ENCODE results near the gene NAT8L.

The NAT8L gene

DNA sequence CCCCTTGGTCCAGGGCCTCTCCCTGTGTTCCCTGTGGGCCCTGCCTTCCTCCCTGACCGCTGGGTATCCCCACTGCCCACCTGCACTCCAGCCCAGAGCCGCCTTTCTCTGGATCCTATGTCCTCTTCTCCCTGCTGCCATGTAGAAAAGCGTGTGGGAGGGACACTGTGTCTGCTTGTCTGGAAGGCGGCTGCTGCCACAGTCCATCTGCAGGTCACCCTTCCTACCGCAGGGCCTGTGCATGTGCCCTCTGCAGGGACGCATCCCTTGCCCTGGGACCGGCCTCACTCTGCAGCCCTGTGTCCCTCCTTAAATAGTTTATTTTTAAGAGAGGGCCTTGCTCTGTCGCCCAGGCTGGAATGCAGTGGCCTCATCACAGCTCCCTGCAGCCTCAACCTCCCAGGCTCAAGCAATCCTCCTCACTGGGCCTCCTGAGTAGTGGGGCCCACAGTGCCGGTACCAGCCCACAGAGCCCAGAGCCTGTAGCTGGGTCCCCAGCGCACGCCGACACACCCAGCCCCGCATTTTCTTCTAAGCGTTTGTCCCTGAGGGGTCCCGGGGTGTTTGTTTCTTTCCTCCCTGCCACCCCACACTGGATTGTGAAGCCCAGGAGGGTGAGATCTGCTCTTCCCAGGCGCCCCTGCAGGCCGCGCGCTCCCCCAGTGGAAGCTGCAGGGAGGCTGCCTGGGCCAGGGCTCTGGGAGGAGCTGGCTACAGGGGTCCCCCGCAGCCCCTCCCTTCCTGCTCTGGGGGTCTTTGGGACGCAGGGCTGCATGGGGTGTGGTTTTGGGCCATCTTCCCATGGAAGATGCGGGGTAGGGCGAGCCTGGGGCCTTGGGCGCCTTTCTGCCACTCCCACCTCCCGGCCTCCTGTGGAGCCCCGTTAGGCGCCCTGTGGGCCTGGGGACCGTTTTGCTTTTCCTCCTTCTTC, 12.8 kb upstream of the NAT8L start:
- DNase-seq: no peak

DNA sequence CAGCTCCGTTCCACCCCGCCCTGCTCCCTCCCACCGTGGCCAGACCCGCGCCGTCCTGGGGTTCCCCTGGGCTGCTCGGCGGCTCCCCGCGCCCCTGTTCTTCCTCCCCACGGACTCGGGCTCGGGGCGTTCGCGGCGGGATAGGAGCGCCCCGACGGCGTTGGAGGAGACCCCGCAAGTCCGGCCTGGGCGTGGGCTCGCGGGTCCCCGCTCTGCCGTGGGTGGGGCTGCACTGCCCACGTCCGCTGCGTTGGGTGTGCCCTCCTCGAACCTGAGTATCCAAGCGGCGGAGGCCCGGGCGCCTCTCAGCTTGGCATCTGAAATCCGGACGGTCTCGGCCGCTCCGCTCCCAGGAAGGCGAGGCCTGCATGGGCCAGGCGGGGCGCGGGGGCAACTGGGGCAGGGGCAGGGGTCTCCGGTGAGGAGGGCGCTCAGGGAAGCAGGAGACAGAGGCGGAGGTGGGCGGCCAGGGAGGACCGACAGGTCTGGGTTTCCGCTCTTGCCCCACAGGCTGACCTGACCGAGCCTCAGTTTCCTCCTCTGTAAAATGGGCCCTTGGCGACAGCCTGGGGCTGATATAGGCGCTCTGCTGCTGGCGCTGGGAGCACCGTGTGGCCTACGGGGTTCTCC, 12.0 kb upstream of the NAT8L start:
- no peak for DNase-seq

DNA sequence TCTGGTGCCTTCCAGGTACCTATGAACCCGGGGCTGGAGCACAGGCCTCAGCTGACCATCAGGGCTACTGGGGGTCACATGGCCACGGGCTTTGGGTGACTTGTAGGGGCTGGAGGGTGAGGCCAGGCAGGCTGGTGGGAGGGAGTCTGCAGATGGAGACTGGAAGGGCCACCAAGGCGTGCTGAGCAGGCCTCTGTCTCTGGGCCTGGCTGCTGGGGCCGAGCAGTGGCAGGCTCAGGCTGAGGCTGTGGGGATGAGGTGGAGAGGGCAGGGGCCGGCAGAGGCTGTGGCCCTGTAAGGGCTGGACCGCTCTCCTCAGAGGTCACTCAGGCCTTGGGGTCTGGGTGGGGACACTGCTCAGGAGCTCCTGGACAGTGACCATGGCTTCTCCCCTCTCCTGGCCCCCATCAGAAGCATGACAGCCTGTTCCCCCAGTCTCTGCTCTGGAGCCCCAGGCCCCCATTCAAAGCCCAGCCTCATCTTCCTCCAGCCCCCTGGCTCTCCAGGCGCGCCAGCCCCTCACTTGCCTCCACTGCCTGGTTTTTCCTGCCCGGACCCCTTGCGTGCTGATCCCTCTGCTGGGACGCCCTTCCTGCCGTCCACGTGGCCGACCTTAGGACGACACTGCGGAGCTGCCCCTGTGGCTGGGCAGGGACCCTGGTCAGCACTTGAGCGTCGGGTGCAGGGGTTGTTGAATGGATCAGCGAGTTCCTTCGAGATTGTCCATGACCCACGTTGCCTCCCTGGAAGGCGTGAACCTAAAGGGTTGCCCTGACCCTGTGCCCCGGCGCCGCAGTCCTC, 11.1 kb upstream of the NAT8L start:
- DNase-seq: no peak

DNA sequence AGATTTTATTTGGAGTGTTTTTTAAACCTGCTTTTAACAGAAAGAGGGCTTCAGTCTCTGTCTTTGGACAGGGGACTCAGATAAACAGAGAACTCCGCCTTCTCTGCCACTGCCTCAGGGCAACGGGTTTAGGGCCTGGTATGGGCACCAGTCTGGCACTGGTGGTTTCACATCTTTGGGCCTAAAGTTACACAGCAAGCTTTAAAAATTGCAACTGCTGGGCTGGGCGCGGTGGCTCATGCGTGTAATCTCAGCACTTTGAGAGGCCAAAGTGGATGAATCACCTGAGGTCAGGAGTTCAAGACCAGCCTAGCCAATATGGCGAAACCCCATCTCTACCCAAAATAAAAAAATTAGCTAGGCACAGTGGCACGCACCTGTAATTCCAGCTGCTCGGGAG, 10.3 kb upstream of the NAT8L start:
- DNase-seq: no peak

DNA sequence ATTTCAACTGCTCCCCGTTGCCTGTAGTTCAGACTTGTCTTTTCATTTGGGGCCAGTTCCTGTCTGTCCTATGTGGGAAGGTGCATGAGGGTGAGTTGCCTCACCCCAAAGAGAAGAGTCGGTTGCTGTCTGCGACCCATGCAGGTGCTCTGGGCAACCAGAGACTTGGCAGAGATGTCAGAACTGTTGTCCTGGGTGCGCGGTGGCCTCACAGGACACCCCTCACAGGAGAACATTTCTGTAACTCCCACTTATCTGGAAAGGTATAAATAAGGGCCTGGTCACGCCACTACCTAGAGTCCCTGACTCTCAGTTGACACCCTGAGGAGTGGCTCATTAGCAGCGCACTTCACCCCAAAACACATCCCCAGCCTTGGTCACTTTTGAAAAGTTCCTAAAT, 9.7 kb upstream of the NAT8L start:
- no peak for DNase-seq

DNA sequence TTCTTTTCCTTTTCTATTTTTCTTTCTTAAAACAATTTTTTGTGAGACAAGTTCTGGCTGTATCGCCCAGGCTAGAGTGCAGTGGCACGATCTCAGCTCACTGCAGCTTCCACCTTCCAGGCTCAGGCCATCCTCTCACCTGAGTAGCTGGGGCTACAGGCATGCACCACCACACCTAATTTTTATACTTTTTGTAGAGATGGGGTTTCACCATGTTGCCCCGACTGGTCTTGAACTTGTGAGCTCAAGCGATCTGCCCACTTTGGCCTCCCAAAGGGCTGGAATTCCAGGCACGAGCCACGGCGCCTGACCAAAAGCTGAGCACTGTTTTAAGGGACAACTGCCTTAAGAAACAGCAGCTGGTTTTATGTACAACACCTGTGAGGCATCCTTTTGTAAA, 9.3 kb upstream of the NAT8L start:
- DNase-seq: no peak

DNA sequence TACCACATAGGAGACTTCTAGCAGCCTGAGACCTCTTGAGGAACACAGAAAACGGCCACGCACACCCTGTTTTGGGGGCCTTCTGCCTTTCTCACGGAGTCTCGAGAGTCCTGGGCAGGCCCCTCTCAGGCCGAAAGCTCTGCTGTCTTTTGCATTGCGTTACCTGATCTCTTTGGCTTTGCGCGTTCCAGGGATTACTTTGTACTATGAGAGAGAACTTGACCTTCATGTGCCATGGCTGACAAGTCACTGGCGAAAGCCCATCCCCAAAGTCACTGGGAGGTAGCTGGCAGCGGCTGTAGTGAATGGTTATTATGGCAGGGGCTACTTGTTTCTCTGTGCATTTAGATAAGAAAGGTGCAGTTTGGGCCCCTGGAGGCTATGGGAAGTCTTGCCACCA, 8.0 kb upstream of the NAT8L start:
- DNase-seq: no peak

DNA sequence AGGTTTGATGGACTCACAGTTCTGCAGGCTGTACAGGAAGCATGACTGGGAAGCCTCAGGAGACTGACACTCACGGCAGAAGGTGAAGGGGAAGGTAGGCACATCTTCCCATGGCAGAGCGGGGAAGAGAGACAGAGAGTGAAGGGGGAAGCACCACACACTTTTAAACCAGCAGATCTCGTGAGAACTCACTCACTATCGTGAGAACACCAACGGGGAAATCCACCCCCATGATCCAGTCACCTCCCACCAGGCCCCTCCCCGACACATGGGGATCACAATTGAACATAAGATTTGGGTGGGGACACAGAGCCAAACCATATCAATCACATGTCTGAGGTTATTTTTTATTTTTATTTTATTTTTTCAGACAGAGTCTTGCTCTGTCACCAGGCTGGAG, 4.9 kb upstream of the NAT8L start:
- no peak for DNase-seq

DNA sequence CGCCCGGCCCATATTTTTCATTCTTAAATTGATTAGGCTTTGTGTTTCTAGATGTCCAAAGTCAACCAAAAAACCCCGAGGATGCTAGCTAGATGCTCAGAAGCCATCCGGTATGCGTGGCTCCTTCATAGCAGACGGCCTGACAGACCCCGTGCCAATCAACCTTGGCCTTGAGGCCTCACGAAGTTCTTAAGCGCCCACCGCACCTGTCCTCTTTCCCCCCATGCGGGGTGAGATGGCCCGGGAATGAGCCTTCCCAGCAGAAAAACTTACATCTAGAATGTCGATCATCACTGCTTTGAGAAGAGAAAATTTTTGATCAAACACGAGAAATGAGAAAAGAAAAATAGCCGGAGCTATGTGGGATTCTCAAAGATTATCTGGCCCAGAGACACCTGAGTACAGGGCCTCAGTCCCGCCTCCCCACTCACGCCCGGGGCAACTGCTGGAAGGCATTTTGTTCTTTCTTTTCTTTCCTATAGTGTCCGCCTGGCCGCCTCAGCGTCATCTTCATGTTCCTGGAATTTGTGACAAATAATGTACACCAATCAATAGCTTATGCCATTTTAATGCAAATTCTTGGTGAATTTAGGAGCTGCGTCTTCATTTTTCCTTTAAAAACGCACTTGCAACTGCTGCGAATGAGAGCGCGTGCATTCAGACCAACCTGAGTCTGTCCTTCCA, 1.6 kb upstream of the NAT8L start:
- DNase-seq: no peak

DNA sequence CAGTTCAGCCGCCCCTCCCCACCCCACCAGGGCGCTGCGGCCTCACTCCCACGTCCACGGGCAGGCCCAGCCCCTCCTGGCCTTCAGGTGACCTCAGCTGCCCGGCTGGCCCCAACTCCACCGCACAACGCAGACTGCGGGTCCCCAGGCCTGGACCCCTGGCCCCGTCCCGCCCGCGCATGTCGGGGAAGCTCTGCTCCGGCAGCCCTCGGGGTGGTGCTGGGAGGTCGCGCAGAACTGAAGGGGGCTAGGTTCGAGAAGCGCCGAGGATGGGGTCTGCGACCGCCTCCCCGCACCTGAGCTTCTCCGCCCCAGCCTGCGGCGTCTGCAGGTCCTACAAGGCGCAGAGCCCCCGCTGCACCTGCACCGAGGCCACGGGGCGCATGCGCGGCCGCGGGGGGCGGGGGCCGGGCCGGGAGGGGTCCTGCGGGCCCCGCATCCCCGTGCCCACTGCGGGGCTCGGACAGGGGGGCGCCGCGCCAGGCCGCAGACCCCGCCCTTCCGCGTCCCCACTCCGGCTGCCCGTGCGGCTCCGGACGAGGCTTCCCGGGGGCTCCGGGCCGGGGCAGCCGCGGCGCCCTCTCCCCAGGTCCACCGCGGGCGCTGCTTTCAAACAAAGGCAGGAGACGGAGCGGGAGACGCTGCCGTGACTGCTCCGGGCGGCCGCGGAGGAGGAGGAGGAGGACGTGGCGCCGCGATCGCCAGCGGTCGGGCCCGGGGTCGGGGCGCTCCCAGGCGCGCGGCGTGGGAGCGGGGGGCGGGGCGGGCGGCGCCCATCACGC, 672 bp upstream of the NAT8L start:
- peak; percentile 62 for DNase-seq

DNA sequence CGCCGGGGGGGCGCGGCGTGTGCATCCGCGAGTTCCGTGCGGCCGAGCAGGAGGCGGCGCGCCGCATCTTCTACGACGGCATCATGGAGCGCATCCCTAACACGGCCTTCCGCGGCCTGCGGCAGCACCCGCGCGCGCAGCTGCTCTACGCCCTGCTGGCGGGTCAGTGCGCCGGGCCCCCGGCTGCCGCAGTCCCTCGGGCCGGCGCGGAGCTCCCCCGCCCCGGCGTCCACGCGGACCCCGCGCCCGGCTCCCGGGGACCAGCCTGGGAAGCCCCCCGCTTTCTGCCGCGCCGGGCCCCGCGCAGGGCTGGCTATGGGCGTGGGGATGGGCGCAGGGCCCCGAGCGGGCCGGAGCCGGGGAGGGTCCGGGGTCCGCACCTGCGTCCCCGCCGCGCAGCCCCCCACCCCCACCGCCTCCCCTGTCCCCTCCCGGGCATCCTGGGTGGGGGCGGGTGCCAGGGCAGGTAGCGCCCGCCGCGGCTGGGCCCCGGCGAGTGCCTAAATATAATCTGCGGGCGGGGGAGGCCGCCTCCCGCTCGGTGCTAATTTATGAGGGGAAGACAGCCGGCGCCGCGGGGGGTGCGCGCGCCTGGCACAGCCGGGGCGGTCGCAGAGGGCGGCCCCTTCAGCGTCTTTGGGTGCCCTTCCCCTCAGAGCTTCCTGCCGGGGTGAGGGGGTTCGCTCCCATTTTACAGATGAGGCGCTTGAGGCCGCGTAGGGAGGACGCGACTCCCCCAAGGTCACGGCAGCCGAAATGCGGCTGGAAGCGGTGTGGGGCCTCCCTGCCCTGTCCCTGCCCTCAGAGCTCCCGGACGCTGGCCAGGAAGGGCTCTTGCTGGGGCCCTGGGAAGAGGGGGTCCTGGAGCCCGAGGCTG, 837 bp downstream of the NAT8L start:
- DNase-seq: peak; percentile 44

DNA sequence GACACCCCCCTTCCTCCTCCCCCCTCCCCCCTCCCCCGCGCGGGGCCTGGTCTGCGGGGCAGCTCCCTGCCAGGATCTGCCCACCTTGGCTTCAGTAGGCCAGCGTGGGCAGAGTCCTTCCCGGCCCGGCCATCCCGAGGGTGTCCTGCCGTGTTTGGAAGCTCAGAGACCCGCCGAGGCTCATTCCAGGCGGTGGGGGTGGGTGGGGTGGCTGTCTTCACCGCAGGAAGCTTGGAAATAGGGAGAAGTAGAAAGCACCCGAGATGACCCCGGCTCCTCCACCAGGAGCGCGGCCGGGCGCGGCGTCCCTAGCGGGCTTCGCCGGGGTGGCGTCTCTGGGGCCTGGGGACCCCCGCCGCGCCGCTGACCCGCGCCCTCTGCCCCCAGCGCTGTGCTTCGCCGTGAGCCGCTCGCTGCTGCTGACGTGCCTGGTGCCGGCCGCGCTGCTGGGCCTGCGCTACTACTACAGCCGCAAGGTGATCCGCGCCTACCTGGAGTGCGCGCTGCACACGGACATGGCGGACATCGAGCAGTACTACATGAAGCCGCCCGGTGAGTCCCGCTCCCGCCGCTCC, 1.6 kb downstream of the NAT8L start:
- DNase-seq: no peak

DNA sequence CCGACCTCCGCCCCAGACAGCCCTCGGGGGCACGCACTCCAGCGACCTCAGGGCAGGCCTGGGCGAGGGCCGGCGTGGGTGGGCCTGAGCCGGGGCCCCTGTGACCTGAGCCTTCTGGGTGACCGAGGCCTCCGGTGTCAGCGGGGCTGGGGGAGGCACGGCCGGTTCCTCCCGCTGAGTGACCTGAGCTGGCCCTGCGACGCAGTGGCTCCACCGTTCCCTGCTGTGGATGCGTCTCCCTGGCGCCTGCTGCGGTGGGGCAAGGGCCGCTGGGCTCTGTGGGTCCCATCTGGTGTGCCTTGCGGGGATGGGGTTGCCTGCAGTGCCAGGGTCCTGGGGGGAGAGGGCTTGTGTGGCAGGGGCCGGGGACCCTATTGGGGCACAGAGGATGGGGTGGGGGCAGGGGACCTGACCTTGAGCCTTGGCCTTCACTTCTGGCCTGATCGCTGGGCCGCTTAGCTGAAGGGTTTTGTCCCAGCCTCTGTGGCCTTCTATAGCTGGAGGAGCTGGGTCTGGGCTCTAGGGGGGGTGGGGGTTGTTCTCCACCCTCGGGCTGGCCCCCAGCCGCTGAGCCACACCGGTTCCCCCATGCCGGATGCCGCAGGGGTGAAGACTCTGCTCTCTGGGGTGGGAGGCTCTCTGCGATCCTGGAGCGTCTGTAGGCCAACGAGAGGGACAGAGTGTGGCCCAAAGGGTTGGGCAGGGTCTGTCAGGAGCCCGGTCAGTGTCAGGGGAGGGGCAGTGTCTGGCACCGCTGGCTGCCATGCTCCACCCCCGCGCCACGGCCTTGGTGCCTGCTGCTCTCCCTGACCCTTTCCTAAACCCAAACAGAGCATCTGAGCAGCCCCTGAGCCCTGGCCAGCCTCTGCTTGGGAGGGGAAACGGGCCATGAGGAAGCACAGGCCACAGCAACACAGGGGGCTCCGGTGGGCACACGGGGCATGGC, 2.3 kb downstream of the NAT8L start:
- no peak for DNase-seq

DNA sequence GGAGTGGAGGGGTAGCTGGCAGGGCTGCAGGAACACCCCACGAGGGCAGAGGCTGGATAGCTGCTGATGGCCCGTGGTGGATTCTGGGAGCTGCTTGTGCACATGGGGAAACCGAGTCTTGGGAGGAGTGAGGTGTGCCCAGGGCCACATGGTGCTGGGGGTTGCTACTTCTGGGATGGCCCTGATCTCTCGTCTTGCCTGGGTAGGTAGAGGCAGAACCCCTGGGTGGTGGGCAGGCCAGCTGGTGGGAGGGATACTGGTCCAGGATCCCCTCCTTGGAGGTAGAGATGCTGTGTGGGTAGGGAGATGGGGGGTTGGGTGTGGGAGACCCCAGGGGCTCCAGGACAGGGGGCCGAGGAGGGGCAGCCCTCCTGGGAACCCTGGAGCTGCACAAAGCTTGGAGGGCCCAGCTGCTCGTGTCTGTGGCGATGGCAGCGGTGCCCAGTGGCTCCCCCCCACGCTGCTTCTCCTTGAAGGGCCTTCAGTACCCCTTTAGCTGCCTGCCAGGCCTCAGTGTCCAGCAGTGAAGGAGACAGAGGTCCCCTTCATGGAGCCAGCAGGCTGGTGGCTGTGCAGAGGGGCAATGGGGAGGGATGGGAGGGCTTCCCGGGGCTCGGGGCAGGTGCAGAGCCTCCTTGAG, 3.2 kb downstream of the NAT8L start:
- no peak for DNase-seq

DNA sequence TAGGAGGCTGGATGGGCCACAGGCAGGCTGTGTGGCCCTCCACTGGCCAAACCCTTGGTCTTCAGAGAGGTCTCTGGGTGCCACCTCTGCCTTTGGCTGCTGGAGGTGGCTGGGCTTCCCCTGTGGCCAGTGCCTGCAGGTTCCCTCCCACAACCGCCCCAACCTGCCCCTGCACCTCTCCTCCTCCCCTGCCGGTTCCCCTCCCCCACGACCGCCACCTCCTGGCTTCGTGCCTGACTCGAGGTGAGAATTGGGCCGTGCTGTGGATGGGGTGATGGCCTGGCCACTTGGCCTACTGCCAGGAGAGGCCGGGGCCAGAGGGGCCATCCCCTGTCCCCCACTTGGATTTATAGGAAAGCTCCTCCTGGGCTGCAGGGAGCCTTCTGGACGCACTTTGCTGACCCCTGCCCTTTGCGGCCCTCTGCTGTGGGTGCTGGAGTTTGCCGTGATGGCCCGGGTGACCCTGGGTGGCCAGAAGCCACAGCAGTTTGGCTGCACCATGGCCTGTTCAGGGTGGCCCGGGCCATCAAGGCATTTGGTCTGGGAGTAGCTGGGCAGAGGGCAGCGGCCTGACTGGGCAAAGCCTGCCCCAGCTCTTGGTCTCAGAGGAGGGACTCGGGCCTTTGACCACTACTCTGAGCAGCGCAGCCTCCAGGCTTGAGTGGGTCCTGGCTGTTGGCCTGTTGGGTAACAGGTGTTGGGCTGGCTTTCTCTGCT, 3.8 kb downstream of the NAT8L start:
- DNase-seq: no peak

DNA sequence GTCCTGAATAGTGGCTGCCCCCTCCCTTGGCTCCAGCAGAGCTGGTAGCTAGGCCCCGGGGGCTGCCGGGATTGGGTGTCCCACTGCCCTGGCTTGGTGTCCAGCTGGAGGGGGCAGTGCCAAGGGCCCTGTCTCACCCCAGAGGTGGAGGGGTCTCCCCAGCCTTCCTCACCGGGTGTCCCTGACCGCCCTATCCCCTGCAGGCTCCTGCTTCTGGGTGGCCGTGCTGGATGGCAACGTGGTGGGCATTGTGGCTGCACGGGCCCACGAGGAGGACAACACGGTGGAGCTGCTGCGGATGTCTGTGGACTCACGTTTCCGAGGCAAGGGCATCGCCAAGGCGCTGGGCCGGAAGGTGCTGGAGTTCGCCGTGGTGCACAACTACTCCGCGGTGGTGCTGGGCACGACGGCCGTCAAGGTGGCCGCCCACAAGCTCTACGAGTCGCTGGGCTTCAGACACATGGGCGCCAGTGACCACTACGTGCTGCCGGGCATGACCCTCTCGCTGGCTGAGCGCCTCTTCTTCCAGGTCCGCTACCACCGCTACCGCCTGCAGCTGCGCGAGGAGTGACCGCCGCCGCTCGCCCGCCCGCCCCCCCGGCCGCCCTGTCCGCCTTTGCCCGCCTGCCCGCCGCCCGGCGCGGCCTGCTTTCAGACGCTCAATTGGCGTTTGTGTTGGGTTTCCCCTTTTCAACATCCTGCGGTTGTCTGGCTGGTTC, 4.6 kb downstream of the NAT8L start:
- DNase-seq: no peak

DNA sequence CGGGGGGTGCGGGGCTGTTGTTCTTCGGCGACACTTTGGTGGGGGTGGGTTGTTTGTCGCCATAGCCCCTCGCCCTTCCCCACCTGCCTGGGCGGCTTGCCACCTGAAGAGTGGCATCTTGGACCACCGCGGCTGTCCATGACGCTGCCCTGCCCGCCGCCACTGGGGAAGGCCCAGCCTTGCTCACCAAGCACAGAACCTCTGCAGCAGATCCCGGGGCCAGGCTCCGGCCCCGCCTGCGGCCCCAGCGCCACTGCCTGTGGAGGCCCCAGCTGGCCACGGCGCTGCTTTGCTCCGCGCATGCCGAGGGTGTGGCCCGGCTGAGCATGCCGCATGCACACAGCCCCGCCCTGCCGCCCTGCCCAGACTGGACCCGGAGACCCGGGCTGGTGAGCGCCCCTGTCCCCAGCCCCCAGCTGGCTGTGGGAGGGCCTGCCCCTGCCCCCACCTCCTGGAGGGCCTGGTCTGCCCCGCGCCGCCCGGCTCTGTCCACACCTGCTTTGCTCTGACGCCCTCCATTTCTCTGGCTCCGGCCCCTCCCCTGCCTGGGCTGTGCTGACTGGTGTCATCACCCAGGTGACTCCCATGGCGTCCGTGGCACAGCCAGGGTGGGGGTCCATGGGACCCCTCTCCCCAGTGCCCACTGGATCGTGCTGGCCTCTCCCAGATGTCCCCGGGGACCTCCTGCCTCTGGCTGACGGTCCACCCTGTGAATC, 5.3 kb downstream of the NAT8L start:
- no peak for DNase-seq

Data from COR-L47 (cell line).